OCI-M2 (cell line): ENCODE results near the gene DCST2.
A peak's percentile ranks its signal among the peaks of the same experiment; 100 is the strongest.
"Not testable (repeated sequence)": the region's sequence is repeated elsewhere in the genome, so short reads cannot be mapped to it uniquely, and the experiment has no call there.

Source experiments
- DNase-seq: peaks from one replicate; lab custom pipeline; 2025; ENCODE audit not compliant: unreplicated experiment; lab: John Stamatoyannopoulos, UW

DCST2 gene

DNA sequence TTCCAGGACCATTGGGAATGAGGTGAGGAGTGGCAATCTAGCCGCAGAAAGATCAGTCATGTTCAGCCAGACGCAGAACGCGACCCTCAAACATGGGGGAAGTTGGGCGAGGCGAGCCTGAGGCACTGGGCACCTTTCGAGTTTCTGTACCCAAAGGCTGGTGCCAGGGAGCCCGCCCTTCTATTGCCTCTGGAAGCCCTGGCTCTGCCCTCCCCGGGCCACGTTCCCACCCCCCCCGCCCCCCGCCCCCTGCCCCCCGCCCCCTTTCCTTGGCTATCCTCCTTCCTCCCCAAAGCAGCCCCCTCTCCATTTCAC lies 33.2 kb downstream of the DCST2 start:
- DNase-seq: no peak

- DNase-seq: peak; percentile 9
Measured at GRCh38 chr1:154999571-155000410, 33.8 kb downstream of the DCST2 start.

DNA sequence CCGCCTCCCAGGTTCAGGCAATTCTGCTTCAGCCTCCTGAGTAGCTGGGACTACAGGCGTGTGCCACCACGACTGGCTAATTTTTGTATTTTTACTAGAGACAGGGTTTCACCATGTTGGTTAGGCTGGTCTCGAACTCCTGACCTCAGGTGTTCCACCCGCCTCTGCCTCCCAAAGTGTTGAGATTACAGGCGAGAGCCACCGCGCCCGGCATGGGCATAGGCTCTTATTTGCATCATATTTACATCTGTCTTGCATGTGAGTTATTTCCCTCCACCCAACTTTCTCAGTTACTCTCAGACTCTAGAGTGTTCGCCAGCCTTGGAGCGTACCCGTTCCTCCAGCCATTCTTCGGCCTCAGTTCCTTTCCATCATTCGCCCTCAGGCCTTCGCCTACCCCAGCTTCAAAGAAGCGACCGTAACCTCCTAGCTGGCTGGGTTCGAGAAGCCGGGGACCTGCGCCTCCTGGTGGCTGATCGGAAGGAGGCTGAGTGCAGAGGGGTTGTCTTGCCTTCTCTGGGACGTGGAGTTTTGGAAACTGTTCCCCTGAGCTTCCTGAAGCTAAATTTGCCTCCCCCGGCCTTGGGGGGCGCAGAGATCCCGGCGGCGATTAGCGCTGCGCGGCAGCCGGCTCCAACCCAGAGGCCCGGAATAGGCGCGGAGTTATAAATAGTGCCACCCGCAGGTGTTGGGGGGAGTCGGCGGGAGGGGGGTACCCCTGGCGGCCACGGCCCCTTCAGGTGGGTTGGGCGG lies 34.6 kb downstream of the DCST2 start:
- DNase-seq: peak; percentile 31

GRCh38 chr1:154998201-154998780 lies 35.3 kb downstream of the DCST2 start:
- no peak for DNase-seq

DNA sequence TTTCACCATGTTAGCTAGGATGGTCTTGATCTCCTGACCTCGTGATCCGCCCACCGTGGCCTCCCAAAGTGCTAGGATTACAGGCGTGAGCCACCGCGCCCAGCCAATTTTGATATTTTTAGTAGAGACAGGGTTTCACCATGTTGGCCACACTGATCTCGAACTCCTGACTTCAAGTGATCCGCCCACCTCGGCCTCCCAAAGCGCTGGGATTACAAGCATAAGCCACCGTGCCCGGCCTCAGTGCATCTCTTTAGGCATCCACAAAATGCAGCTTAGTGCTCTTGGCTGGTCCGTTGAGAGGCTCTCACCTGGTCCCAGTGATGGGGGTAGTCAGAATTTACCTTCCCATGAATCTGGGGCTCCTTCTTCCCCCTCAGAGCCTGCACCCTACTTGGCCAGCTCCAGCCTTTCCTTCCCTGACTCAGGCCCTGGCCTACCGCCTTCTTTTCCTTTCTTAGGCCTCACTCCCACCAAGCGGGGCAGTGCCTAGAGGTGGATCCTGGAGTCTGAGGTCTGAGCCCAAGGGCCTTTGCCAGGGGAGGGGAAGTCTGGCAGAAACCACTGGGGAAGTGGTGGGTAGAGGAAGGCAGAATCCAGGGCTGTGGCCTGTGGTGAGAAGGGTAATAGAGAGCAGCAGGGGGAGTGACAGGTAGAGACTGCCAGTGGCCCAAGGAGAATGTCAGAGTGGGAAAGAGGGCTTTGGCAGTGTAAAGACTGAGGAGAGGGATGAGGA lies 36.4 kb downstream of the DCST2 start:
- no peak for DNase-seq

GRCh38 chr1:154995301-154995983 lies 38.1 kb downstream of the DCST2 start:
- DNase-seq: not testable (repeated sequence)

- DNase-seq: no peak
Measured at GRCh38 chr1:154994591-154994990, 39.0 kb downstream of the DCST2 start.

DNA sequence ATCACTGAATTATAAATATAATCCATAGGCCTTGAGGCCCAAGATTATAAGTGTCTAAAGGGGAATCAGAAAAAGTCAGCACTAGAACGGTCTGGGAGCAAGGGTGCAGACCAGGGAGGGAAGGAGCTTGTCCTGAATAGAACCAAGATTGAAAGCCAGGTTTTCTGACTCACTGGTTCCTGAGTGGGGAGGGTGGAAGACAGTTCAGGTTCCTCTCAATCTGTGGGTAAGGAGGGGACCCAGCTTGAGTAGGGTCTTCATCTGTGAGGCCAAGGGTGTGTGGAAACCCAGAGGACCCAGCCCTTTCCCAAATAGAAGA lies 39.4 kb downstream of the DCST2 start:
- DNase-seq: no peak

DNA sequence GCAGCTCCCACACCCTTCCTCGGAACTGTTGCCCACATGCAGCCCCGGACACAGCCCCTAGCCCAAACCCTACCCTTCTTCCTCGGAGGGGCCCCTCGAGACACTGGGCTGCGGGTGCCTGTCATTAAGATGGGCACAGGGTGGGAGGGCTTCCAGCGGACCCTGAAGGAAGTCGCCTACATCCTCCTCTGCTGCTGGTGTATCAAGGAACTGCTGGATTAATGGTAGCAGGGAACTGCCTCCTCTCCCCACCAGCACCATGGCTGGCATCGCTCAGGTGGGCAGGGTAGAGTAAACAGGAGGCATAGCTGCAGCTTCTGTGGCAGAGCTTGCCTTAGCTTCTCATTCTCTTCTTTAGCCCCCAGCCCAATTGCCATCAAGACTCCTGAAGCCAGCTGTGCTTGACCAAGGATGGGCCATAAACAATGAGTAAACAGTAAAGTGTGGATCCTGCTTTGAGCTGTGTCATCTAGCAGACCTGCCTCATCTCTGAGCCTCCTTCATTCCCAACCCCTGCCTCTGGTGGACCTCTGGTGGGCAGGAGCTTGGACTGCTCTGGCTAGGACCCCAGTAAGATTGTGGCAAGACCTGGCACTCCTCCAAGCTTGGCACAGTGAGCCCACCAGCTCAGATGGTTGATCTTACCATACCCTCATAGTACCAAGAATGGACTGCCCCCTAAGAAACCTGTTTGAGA lies 39.9 kb downstream of the DCST2 start, which contains the start of gene LENEP:
TSS of gene LENEP (plus strand) at position 15 of the 697 bp plus-strand sequence. CDS start at position 37, 22 bp downstream.
- DNase-seq: no peak

GRCh38 chr1:154992721-154993571 lies 40.6 kb downstream of the DCST2 start:
- peak; percentile 34 for DNase-seq

DNA sequence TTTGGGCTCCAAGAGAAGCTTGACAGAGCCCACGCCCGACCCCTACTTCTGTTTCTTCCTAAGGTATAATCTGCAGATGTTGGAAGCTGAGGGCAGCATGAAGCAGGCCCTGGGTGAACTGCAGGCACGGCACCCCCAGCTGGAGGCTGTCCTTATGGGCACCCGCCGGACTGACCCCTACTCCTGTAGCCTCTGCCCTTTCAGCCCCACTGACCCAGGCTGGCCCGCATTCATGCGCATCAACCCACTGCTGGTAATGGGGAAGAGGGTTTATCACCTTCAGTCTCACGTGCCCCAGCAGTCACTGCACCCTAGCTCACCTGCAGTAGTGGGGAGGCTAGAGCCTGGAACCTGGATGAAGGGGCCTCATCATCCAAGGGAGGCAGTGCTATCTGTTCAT lies 43.3 kb downstream of the DCST2 start:
- DNase-seq: no peak

- no peak for DNase-seq
Measured at GRCh38 chr1:154989195-154989860, 44.3 kb downstream of the DCST2 start.

GRCh38 chr1:154988058-154988954 lies 45.3 kb downstream of the DCST2 start:
- DNase-seq: no peak

GRCh38 chr1:154987326-154987725 lies 46.3 kb downstream of the DCST2 start:
- no peak for DNase-seq

DNA sequence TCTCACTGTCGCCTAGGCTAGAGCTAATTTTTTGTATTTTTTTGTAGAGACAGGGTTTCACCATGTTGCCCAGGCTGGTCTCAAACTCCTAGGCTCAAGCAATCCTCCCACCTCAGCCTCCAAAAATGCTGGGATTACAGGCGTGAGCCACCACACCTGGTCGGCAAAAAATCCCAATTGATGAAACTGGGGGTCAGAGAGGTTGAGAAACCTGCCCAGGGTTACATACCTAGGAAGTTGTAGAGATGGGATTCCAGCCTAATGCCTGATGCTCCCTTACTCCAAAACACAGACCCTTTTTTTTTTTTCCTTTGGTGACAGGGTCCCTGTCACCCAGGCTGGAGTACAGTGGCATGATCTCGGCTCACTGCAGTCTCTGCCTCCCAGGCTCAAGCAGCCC lies 46.8 kb downstream of the DCST2 start:
- DNase-seq: not testable (repeated sequence)

GRCh38 chr1:154983776-154984466 lies 49.7 kb downstream of the DCST2 start:
- no peak for DNase-seq
